Effector memory CD4-positive, alpha-beta T cell (primary cell): ENCODE results near the gene IL11RA.

ENCODE experiments used
- DNase-seq, 3 donors: peaks; one replicate each; pipeline ENCODE4 v3.0.0-alpha.2; 2020
- H3K27ac ChIP-seq: 2 replicates; pipeline ENCODE4 v1.7.0; 2013; ENCODE audit warnings: mild to moderate bottlenecking, low read length, moderate library complexity; ENCODE audit not compliant: insufficient read depth, poor library complexity, severe bottlenecking
- H3K27me3 ChIP-seq: replicated peaks from 2 replicates; pipeline ENCODE4 v1.7.0; 2013; ENCODE audit warnings: mild to moderate bottlenecking, low read length; ENCODE audit not compliant: insufficient read depth, control insufficient read depth, poor library complexity, severe bottlenecking
- H3K36me3 ChIP-seq: 2 replicates; pipeline ENCODE4 v1.7.0; 2013; ENCODE audit warnings: mild to moderate bottlenecking, low read length, moderate library complexity; ENCODE audit not compliant: control insufficient read depth, insufficient read depth
- H3K4me1 ChIP-seq: 2 replicates; pipeline ENCODE4 v1.7.0; 2013; ENCODE audit warnings: low read length, mild to moderate bottlenecking; ENCODE audit not compliant: control insufficient read depth, insufficient read depth, poor library complexity, severe bottlenecking
- H3K4me3 ChIP-seq: 2 replicates; pipeline ENCODE4 v1.7.0; 2013; ENCODE audit warnings: low read length, low read depth, mild to moderate bottlenecking; ENCODE audit not compliant: insufficient read depth, poor library complexity, severe bottlenecking
- H3K9me3 ChIP-seq: 2 replicates; pipeline ENCODE4 v1.7.0; 2013; ENCODE audit warnings: mild to moderate bottlenecking, low read length, moderate library complexity; ENCODE audit not compliant: control insufficient read depth

Gene IL11RA

DNA sequence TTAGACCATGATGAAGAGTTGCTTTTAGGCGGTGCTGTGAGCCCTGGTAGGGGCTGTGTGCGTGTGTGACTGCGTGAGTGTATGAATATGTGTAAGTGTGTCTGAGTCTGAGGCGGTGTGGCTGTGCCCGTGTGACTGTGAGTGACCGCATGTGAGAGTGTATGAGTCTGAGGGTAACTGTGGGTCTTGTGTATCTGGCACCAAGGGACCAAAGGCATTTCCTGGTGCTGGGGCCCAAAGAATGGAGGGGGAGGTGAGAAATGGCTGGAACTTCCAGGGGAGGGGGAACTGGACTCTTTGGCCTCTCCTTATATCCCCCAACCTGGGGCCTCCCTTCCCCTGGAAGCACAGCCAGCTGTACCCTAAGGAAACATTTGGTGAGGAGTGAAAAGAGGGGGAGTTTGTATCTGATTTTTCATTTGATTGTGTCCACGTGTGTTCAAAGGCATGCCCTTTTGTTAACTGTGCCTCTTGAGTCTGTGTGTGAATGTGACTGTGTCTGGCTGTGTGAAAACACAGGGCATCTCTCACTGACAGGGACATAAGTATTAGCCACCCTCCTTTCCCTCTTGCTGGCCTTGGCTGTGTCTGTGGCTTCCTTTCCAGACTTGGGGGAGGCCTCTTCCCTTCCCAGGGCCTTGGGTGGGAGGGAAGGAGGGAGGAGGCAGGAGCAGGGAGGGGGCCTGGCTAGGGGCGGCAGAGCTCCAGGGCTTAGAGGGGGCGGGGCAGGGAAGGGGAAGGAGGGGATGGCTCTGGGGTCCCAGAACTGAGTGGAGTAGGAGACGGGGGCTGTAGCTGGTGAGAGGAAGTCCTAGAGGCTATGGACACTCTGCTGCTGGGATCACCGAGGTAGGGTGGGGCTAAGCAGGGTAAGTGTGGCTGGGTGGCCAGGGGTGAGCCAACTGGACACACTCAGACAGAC, 1.4 kb downstream of the IL11RA start:
- no peak overlapping the region for H3K4me3 ChIP-seq
- peaks cover 29% of the 10 kb centered on the region for H3K36me3 ChIP-seq
- H3K27me3 ChIP-seq, result no peaks in the 10 kb centered on the region
- H3K9me3 ChIP-seq, result no peaks in the 10 kb centered on the region
- peaks cover 16% of the 10 kb centered on the region for H3K4me1 ChIP-seq
- no peak for DNase-seq
- no peak overlapping the region for H3K27ac ChIP-seq

DNA sequence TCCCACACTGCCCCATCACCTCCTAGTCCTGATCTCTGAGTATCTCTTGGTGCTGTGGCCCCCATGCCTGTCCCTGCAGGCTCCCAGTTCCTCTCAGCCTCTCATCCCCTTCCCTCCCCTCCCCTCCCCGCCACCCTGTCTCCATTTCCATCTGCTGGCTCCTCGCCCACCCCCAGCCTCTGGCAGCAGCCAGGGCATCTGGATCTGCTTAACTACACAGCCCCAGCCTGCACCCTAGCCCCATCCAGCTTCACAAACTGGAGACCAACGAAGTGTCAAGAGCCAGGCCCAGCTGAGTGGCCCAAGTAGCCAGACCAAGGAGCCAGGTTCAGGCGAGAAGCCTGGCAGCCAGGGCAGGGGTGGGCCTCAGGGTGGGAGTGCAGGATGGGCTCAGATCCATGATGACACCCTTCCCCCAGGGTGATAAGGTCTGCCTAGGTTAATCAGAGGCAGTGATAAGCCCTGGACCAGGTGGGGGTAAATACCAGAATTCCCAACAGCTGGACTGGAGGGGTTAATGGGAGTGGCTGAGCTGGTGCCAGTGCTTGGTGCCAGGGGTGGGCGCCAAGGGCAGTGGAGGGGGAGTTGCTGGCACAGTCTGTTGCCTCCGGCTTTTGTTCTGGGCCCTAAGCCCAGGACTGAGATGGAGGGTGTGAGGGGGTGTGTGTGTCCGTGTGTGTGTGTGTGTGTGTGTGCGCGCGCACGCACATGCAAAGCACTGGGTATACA, 2.5 kb downstream of the IL11RA start:
- Histone ChIP-seq H3K27ac (no peak overlapping the region), H3K36me3 (peaks cover 18% of the 10 kb centered on the region), H3K4me3 (no peak overlapping the region), H3K4me1 (peaks cover 11% of the 10 kb centered on the region), H3K27me3 (no peaks in the 10 kb centered on the region), H3K9me3 (no peaks in the 10 kb centered on the region)
- no peak for DNase-seq

DNA sequence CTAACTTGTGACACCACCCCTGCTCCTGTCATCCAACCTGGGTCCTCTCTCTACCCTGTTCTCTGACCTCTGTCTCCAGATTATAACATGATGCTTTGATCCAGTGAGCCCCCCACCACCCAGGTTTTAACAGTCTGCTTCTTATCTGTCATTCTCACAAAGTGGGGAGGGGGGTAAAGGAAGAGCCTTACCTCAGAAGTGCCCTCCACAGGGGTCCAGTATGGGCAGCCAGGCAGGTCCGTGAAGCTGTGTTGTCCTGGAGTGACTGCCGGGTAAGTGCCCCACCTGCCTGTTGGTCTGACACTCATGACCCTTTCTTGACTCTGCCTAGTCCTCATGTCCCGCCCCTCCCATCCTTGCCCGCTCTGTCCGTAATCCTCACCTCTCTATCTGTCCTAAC, 3.4 kb downstream of the IL11RA start:
- no peak overlapping the region for H3K27ac ChIP-seq
- no peak overlapping the region for H3K4me3 ChIP-seq
- peaks cover 11% of the 10 kb centered on the region for H3K4me1 ChIP-seq
- no peak for DNase-seq
- no peaks in the 10 kb centered on the region for H3K27me3 ChIP-seq
- H3K36me3 ChIP-seq, result peaks cover 18% of the 10 kb centered on the region
- H3K9me3 ChIP-seq, result no peaks in the 10 kb centered on the region

DNA sequence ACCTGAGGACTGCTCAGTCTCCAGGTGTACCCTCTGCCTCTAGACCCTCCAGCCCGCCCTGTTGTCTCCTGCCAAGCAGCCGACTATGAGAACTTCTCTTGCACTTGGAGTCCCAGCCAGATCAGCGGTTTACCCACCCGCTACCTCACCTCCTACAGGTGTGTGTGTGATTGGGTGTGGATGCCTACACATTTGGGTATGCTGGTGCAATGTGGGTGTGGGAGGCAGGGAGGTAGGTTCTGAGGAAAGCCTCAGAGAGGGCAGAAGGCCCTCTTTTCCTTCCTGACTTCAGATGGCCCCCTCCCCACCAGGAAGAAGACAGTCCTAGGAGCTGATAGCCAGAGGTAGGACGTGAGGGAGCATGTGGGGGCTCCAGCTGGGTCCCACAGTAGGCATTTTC, 5.0 kb downstream of the IL11RA start:
- Histone ChIP-seq H3K4me1 (peaks cover 21% of the 10 kb centered on the region), H3K36me3 (peaks cover 12% of the 10 kb centered on the region), H3K9me3 (no peaks in the 10 kb centered on the region), H3K4me3 (no peak overlapping the region), H3K27me3 (no peaks in the 10 kb centered on the region), H3K27ac (no peak overlapping the region)
- DNase-seq, result no peak

DNA sequence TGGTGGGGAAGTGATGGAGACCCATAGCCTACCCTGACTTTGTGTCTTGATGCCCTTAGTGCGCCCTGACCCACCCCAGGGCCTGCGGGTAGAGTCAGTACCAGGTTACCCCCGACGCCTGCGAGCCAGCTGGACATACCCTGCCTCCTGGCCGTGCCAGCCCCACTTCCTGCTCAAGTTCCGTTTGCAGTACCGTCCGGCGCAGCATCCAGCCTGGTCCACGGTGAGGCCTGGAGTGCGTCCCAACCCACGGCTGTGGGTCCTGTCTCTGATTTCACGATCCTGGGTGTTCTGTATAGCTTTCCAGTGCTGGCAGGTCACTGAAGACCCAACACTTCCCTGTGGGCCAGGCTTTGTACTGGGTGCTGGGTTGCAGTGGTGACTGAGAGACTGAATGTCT, 6.5 kb downstream of the IL11RA start:
- Histone ChIP-seq H3K9me3 (no peaks in the 10 kb centered on the region), H3K27ac (no peak overlapping the region), H3K27me3 (no peaks in the 10 kb centered on the region), H3K4me3 (no peak overlapping the region), H3K4me1 (peaks cover 25% of the 10 kb centered on the region), H3K36me3 (peaks cover 12% of the 10 kb centered on the region)
- no peak for DNase-seq

DNA sequence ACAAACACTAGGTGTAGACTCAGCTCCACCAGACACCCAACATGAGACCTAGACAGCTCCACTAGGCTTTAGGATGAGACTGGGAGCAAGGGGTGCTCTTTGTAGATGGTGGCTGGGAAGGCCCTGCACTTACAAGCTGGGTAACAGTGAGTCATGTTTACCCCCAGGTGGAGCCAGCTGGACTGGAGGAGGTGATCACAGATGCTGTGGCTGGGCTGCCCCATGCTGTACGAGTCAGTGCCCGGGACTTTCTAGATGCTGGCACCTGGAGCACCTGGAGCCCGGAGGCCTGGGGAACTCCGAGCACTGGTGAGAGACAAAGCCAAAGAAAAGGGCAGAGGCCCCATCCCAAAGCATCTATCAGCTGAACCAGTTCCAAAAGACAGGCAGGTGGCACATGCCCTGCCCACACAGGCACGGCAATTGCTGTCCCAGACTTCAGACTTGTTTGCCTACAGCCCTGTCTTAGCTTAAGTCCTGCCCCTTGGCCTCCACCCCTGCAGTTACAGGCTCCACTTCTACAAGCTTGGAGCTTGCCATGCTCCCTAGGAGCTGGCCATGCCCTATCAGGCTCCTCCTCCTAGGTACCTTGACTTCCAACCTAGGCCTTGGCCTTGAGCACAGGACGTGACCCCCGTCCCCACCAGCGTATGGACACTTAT, 7.7 kb downstream of the IL11RA start:
- Histone ChIP-seq H3K9me3 (no peaks in the 10 kb centered on the region), H3K4me3 (no peak overlapping the region), H3K36me3 (peaks cover 12% of the 10 kb centered on the region), H3K27me3 (no peaks in the 10 kb centered on the region), H3K27ac (no peak overlapping the region), H3K4me1 (peaks cover 37% of the 10 kb centered on the region)
- DNase-seq, result no peak

DNA sequence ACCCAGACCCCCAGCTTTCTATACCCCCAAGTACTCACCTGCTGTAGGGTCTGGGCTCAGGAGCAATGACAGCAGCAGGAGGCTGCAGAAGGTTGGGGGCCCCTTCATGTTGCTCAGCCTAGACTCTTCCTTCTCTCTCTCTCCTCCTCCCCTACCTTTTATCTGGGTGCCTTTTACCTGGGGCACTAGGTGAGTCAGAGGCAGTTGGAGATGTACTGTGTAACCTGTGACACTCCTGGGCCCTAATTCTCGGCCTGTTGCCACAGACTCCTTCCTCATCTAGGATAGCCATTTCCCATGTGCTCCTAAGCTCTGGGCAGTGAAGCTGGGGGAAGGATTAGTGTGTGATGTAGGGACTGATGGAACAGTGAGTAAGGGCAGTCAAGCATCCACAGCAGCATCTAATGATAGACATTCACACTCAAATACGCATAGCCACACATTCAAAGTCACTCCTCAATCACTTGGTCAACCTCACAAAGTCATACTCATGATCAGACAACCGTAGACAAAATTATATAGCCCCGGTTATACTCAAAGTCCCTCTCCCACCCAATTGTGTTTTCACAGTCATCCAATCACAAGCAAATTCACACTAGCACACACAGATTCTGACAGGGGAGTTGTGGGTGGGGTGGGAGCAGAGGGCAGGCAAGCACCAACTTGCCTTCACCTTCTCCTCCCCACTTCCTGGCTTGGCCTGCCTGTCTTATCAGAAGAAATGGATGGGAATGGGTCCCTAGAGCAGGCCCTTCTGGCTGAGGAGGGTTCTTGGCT, 10.7 kb downstream of the IL11RA start, which contains the start of gene CCL27:
CCL27 (minus strand) TSS at position 132 of the 777 bp plus-strand sequence; CDS start at position 108, 24 bp downstream.
- Histone ChIP-seq H3K4me1 (peaks cover 44% of the 10 kb centered on the region), H3K27ac (peak within 1 kb of the TSS; percentile 72), H3K27me3 (no peaks in the 10 kb centered on the region), H3K36me3 (peaks cover 12% of the 10 kb centered on the region), H3K9me3 (no peaks in the 10 kb centered on the region), H3K4me3 (no peak within 1 kb of the TSS)
- no peak for DNase-seq

DNA sequence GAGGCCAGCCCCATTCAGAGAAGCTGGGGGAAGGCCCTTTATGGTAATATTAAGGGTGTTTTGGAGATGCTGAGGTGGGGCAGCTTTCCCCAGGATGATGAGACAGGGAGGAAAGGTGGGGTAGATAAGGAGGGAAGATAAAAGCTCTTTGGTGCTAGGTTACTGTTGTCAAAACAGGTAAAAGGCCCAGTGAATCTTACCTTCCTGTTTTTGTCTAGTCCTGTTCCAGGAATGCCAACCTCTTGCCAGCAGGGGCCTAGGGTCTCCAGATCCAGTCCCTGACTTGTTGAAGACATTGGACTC, 11.3 kb downstream of the IL11RA start:
- H3K27ac ChIP-seq, result peak overlapping the region; percentile 72
- peaks cover 44% of the 10 kb centered on the region for H3K4me1 ChIP-seq
- DNase-seq, result peak in 2 of 3 donors; percentile 9 to 24
- H3K36me3 ChIP-seq, result peaks cover 12% of the 10 kb centered on the region
- H3K4me3 ChIP-seq, result no peak overlapping the region
- H3K27me3 ChIP-seq, result no peaks in the 10 kb centered on the region
- H3K9me3 ChIP-seq, result no peaks in the 10 kb centered on the region

DNA sequence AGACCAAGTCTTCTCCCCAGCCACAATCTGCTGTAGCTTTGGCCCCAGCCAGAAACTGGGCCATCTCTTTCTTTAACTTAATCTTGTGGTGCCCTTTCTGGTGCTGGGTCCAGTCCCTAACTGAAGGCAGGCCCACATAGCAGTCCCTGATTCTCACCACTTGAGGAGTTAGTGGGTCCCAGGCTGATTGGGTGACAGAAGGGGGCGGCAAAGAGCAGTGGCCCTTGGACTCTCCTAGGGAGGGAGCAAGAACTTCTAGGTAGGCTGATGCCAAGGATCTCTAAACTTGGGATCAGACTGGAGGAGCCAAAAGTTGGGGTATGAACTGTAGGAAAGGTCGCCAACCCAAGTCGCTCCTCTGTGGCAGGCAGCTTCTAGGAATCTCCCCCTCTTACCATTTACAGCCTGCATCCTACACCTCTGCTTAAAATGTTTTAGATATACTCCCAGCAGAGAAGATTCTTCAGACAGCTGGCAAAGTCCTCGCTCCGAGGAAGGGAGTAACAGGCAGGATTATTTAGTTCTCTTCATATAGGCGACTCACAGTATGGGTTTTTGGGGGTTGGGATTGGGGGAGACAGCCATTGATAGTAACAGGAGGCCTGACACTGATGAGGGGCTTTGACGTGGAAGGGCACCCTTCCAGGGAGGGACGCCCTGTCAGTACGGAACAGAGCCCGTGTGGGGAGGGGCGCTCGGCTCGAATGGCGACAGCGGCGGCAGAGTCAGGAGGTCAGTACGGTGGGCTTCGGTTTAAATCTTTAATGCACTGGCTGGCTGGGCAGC, 12.5 kb downstream of the IL11RA start:
- H3K4me1 ChIP-seq, result peaks cover 44% of the 10 kb centered on the region
- H3K27ac ChIP-seq, result peak overlapping the region; percentile 72
- H3K4me3 ChIP-seq, result peak overlapping the region; percentile 53
- peak; percentile 45 to 64 (median 54) for DNase-seq
- H3K36me3 ChIP-seq, result peaks cover 12% of the 10 kb centered on the region
- no peaks in the 10 kb centered on the region for H3K27me3 ChIP-seq
- H3K9me3 ChIP-seq, result no peaks in the 10 kb centered on the region
